ENCODE data around the gene PRPF40A. TPM values are rescaled to one million over a fixed set of nuclear protein-coding genes. Genes with fewer than 3 reads are reported as not detected.

The PRPF40A gene
- polyA plus RNA-seq, 3 donors, result 56.0 to 95.4 (median 66.6) TPM

DNA sequence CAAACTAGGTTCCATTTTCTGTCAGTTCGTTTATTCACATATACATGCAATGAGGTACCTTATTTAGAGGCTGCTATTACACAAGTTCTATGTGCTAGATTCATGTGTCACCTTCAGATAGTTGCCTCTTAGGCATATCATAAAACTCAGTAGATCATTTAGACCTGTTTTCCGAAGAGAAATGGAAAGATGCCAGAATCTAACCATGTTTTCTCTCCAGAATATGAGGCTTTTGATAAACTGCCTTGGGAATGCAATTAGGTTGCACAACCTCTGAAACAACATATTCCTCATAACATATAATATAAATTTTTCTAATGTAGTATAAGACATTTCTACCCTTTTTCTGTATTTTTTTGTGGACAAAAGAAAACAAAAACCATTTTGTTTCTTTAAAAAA is 108.1 kb downstream of the PRPF40A start:
- Histone ChIP-seq H3K27ac (ENCODE audit: low read depth in 1 of 2, low read length in 2 of 2) (no peak overlapping the region), H3K79me2 (ENCODE audit: insufficient read depth, low read length) (no peaks in the 10 kb centered on the region), H3K27me3 (ENCODE audit: control insufficient read depth in 2 of 2, insufficient read depth in 2 of 2, low read length in 2 of 2) (no peaks in the 10 kb centered on the region), H3K4me3 (replicated peaks in 1 of 3; ENCODE audit: low read depth in 2 of 3, low read length in 3 of 3) (no peak overlapping the region), H2AFZ (ENCODE audit: insufficient read depth, low read depth, low read length, poor library complexity, severe bottlenecking) (no peak overlapping the region), H3K36me3 (replicated peaks in 1 of 2; ENCODE audit: control insufficient read depth in 1 of 2, insufficient read depth in 2 of 2, low read length in 2 of 2) (no peaks in the 10 kb centered on the region), H3K4me2 (replicated peaks; ENCODE audit: extremely low read depth, low read length, poor library complexity, severe bottlenecking) (no peak overlapping the region), H3K4me1 (ENCODE audit: control insufficient read depth in 1 of 2, insufficient read depth in 2 of 2, low read length in 2 of 2) (peaks cover 43 to 56% of the 10 kb centered on the region in 2 donors), H4K20me1 (ENCODE audit: insufficient read depth, low read length) (peaks cover 4% of the 10 kb centered on the region), H3K9ac (ENCODE audit: insufficient read depth, low read length, poor library complexity, severe bottlenecking) (no peak overlapping the region), H3K9me3 (replicated peaks in 1 of 2; ENCODE audit: control insufficient read depth in 1 of 2, insufficient read depth in 1 of 2, low read length in 2 of 2) (no peaks in the 10 kb centered on the region)
- no CpG with 5 or more reads among the region's 2 CpGs for WGBS (ENCODE audit: insufficient coverage)
- intact Hi-C loops (cut with micrococcal nuclease), result no loop called here
- no peak overlapping the region for H3K4me3 Mint-ChIP-seq
- H3K27ac Mint-ChIP-seq, result no peak overlapping the region
- H3K36me3 Mint-ChIP-seq, result no peaks in the 10 kb centered on the region
- no peak for DNase-seq
- no peaks in the 10 kb centered on the region for H3K9me3 Mint-ChIP-seq
- TF ChIP-seq, protein P1, sequence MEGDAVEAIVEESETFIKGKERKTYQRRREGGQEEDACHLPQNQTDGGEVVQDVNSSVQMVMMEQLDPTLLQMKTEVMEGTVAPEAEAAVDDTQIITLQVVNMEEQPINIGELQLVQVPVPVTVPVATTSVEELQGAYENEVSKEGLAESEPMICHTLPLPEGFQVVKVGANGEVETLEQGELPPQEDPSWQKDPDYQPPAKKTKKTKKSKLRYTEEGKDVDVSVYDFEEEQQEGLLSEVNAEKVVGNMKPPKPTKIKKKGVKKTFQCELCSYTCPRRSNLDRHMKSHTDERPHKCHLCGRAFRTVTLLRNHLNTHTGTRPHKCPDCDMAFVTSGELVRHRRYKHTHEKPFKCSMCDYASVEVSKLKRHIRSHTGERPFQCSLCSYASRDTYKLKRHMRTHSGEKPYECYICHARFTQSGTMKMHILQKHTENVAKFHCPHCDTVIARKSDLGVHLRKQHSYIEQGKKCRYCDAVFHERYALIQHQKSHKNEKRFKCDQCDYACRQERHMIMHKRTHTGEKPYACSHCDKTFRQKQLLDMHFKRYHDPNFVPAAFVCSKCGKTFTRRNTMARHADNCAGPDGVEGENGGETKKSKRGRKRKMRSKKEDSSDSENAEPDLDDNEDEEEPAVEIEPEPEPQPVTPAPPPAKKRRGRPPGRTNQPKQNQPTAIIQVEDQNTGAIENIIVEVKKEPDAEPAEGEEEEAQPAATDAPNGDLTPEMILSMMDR (IDR thresholded peaks at IDR 0.05), result no peak
- no peaks in the 10 kb centered on the region for H3K27me3 Mint-ChIP-seq (ENCODE audit: low read depth in 3 of 3)
- H3K4me1 Mint-ChIP-seq, result peaks cover 43% of the 10 kb centered on the region

DNA sequence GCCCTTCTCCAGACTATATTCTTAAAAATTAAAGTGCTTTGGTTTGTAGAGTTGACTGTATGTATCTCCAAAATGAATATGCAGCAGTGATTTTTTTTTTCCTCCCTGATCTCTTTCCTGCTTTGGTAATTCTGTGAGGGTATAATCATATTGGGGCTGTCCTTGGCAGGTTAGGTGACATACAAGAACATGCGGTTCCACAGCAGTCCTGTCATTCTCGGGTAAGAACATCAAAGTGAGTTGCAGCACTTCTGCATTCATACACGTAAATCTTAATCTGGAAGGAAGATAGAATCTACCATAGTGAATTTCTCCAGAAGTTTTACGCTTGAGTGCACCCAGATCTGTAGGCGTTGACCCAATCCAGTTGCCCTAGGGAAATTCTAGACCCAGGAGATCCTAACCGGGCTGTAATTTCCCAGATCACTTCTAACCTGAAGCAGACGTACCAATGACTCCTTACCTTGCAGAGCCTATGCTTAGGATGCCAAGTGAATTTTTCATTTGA is 109.4 kb downstream of the PRPF40A start:
- H3K4me1 ChIP-seq (ENCODE audit: control insufficient read depth in 1 of 2, insufficient read depth in 2 of 2, low read length in 2 of 2), result peaks cover 30 to 43% of the 10 kb centered on the region in 2 donors
- no peaks in the 10 kb centered on the region for H3K9me3 ChIP-seq (replicated peaks in 1 of 2; ENCODE audit: control insufficient read depth in 1 of 2, insufficient read depth in 1 of 2, low read length in 2 of 2)
- H3K36me3 ChIP-seq (replicated peaks in 1 of 2; ENCODE audit: control insufficient read depth in 1 of 2, insufficient read depth in 2 of 2, low read length in 2 of 2), result no peaks in the 10 kb centered on the region
- H3K4me2 ChIP-seq (replicated peaks; ENCODE audit: extremely low read depth, low read length, poor library complexity, severe bottlenecking), result no peak overlapping the region
- no peaks in the 10 kb centered on the region for H3K27me3 ChIP-seq (ENCODE audit: control insufficient read depth in 2 of 2, insufficient read depth in 2 of 2, low read length in 2 of 2)
- Mint-ChIP-seq H3K36me3 (no peaks in the 10 kb centered on the region), H3K27me3 (ENCODE audit: low read depth in 3 of 3) (no peaks in the 10 kb centered on the region), H3K4me1 (peaks cover 32% of the 10 kb centered on the region), H3K27ac (no peak overlapping the region), H3K4me3 (no peak overlapping the region), H3K9me3 (no peaks in the 10 kb centered on the region)
- DNase-seq, result no peak
- H3K4me3 ChIP-seq (replicated peaks in 1 of 3; ENCODE audit: low read depth in 2 of 3, low read length in 3 of 3), result no peak overlapping the region
- intact Hi-C loops (cut with micrococcal nuclease), result no loop called here
- H3K79me2 ChIP-seq (ENCODE audit: insufficient read depth, low read length), result no peaks in the 10 kb centered on the region
- H3K27ac ChIP-seq (ENCODE audit: low read depth in 1 of 2, low read length in 2 of 2), result no peak overlapping the region
- H3K9ac ChIP-seq (ENCODE audit: insufficient read depth, low read length, poor library complexity, severe bottlenecking), result no peak overlapping the region
- WGBS (ENCODE audit: insufficient coverage), result 93% methylated on average over 3 of the region's 7 CpGs
- H4K20me1 ChIP-seq (ENCODE audit: insufficient read depth, low read length), result peaks cover 4% of the 10 kb centered on the region
- H2AFZ ChIP-seq (ENCODE audit: insufficient read depth, low read depth, low read length, poor library complexity, severe bottlenecking), result no peak overlapping the region
- TF ChIP-seq, protein P1 (IDR thresholded peaks at IDR 0.05), result no peak
